ENCODE data around the gene NKX1-1. TPM values are rescaled to one million over a fixed set of nuclear protein-coding genes. Genes with fewer than 3 reads are reported as not detected.

NKX1-1 gene
- total RNA-seq, 1 experiment from 2014 or later = not detected

DNA sequence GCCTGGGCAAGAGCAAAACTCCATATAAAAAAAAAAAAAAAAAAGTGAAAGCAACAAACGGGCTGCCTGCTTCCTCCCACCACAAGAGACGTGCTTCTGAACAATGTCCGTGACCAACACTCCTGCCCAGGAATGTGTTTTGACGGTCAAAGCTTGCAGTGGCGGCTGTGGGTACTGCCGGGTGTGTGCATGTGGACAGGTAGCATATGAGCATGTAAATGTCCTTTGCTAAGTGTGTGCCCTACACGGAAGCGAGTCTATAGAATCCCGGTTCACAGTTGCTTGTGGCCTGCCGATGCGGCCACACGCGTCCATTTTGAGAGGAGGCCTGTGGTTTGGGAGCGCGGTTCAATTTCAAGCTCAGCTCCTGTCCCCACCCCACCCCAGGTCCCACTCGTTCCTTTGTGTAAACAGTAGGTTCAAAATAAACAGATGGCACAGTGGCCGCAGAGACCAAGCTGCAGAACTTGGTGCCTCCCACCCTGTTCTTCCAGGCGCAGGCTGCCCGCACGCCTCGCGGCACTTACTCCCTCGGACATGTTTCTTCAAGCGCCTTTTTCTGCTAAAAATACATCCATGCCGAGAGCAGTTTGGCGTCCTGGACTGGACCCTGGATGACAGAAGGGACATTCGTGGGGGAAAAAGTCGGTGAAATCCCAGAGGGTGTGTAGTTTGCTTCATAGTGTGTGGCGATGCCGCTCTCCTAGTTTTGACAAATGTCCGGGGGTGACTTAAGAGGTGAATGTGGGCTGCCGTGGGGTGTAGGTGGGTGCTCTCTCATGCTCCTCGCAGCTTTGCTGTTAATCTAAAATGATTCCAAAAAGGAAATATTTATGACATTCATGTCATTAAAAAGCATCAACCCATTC, 11.5 kb upstream of the NKX1-1 start (continued):
- TF ChIP-seq, protein P1, sequence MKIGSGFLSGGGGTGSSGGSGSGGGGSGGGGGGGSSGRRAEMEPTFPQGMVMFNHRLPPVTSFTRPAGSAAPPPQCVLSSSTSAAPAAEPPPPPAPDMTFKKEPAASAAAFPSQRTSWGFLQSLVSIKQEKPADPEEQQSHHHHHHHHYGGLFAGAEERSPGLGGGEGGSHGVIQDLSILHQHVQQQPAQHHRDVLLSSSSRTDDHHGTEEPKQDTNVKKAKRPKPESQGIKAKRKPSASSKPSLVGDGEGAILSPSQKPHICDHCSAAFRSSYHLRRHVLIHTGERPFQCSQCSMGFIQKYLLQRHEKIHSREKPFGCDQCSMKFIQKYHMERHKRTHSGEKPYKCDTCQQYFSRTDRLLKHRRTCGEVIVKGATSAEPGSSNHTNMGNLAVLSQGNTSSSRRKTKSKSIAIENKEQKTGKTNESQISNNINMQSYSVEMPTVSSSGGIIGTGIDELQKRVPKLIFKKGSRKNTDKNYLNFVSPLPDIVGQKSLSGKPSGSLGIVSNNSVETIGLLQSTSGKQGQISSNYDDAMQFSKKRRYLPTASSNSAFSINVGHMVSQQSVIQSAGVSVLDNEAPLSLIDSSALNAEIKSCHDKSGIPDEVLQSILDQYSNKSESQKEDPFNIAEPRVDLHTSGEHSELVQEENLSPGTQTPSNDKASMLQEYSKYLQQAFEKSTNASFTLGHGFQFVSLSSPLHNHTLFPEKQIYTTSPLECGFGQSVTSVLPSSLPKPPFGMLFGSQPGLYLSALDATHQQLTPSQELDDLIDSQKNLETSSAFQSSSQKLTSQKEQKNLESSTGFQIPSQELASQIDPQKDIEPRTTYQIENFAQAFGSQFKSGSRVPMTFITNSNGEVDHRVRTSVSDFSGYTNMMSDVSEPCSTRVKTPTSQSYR (CRISPR knock-in tag; IDR thresholded peaks at IDR 0.05) = no peak
- TF ChIP-seq GTF2I (CRISPR knock-in tag; conservative IDR thresholded peaks at IDR 0.05) (no peak), JUN (CRISPR knock-in tag; IDR thresholded peaks at IDR 0.05) (no peak)
- TF ChIP-seq, protein P2, sequence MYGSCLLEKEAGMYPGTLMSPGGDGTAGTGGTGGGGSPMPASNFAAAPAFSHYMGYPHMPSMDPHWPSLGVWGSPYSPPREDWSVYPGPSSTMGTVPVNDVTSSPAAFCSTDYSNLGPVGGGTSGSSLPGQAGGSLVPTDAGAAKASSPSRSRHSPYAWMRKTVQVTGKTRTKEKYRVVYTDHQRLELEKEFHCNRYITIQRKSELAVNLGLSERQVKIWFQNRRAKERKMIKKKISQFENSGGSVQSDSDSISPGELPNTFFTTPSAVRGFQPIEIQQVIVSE (CRISPR knock-in tag; IDR thresholded peaks at IDR 0.05; ENCODE audit: borderline replicate concordance) = no peak
- TF ChIP-seq, protein P3, sequence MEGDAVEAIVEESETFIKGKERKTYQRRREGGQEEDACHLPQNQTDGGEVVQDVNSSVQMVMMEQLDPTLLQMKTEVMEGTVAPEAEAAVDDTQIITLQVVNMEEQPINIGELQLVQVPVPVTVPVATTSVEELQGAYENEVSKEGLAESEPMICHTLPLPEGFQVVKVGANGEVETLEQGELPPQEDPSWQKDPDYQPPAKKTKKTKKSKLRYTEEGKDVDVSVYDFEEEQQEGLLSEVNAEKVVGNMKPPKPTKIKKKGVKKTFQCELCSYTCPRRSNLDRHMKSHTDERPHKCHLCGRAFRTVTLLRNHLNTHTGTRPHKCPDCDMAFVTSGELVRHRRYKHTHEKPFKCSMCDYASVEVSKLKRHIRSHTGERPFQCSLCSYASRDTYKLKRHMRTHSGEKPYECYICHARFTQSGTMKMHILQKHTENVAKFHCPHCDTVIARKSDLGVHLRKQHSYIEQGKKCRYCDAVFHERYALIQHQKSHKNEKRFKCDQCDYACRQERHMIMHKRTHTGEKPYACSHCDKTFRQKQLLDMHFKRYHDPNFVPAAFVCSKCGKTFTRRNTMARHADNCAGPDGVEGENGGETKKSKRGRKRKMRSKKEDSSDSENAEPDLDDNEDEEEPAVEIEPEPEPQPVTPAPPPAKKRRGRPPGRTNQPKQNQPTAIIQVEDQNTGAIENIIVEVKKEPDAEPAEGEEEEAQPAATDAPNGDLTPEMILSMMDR (IDR thresholded peaks at IDR 0.05) = no peak

DNA sequence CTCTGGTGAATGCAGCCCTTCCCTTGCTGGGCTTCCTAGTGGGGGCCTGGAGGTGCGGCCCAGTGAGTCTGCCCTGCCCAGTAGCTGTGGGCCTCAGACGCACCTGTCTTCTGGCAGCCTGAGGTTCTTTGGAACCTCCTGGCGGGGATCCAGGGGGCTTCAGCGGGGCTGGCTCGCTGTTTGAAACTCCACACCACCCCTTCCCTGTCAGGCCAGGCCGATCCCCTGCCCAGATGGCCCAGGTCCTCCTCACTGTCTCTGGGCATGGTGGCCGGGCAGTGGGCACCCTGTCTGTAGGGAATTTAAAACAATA, 10.7 kb upstream of the NKX1-1 start:
- Mint-ChIP-seq H3K27me3 (ENCODE audit: low read depth) (peaks cover 14% of the 10 kb centered on the region), H3K27ac (no peak overlapping the region), H3K4me3 (no peak overlapping the region), H3K36me3 (no peaks in the 10 kb centered on the region), H3K9me3 (no peaks in the 10 kb centered on the region), H3K4me1 (no peaks in the 10 kb centered on the region)
- ATAC-seq = no peak
- ChIA-PET CTCF (interaction anchor here (1.7 to 1.9 kb wide), 2 partner anchors 61 to 212 kb away, joined by 4 to 8 read pairs; no protein-coding TSS in a partner anchor), POLR2A (no interaction called here)
- DNase-seq (ENCODE audit: low spot score) = no peak
- TF ChIP-seq SP1 (CRISPR knock-in tag; conservative IDR thresholded peaks at IDR 0.05) (no peak), ZNF317 (CRISPR knock-in tag; IDR thresholded peaks at IDR 0.05; ENCODE audit: borderline replicate concordance, low read depth) (no peak), GRHL2 (CRISPR knock-in tag; IDR thresholded peaks at IDR 0.05; ENCODE audit: insufficient replicate concordance, severe bottlenecking) (no peak), IRF2 (CRISPR knock-in tag; IDR thresholded peaks at IDR 0.05; ENCODE audit: borderline replicate concordance, low read depth) (no peak)

DNA sequence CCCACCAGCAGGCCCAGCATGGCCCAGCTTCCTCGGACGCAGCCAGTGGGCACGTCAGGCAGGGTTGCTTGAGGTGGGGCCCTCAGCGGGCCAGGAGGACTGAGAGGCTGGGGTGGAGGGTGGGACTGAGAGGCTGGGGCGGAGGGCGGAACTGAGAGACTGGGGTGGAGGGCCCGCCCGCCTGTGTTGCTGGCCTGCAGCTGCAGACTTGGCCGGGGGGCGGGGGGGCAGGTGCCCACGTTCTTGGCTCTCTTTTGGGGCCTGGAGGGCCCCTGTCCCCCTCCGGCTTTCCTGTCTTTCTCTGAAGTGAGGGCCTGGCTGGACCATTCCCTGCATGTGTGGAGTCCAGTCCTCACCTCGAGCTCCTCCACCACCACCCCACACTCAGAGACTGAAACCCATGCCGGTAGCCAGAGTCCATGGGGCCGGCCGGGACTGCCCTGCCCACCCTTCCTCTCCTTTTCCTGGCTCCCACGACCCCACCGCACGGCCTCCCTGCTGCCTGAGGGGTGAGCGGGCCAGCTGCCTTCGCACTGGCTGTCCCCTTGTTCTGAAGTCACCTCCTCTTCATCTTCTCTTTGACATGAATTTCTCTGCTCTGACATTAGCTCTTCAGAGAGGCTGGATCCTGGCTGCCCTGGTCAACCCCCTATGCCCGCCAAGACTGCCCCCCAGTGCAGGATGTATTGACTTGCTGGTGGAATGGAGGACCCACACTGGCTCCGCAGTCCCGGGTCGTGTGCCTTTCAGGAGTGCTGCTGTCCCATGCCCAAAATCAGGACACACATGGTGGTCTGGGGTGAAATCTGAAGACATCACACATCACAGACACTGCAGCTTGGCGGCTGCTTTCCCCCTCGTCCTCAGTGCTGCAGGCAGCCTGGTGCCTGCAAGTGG, 10.1 kb upstream of the NKX1-1 start:
- peaks cover 20% of the 10 kb centered on the region for H3K27me3 Mint-ChIP-seq (ENCODE audit: low read depth)
- no peak overlapping the region for H3K4me3 Mint-ChIP-seq
- H3K27ac Mint-ChIP-seq = no peak overlapping the region
- POLR2A ChIA-PET = no interaction called here
- H3K4me1 Mint-ChIP-seq = no peaks in the 10 kb centered on the region
- ATAC-seq = no peak
- no peak for DNase-seq (ENCODE audit: low spot score)
- CTCF ChIA-PET = interaction anchor here (0.6 to 1.9 kb wide), 3 partner anchors 60 to 213 kb away, joined by 3 to 8 read pairs (median 4); no protein-coding TSS in a partner anchor
- H3K9me3 Mint-ChIP-seq = no peaks in the 10 kb centered on the region
- no peaks in the 10 kb centered on the region for H3K36me3 Mint-ChIP-seq
- TF ChIP-seq, protein P4, sequence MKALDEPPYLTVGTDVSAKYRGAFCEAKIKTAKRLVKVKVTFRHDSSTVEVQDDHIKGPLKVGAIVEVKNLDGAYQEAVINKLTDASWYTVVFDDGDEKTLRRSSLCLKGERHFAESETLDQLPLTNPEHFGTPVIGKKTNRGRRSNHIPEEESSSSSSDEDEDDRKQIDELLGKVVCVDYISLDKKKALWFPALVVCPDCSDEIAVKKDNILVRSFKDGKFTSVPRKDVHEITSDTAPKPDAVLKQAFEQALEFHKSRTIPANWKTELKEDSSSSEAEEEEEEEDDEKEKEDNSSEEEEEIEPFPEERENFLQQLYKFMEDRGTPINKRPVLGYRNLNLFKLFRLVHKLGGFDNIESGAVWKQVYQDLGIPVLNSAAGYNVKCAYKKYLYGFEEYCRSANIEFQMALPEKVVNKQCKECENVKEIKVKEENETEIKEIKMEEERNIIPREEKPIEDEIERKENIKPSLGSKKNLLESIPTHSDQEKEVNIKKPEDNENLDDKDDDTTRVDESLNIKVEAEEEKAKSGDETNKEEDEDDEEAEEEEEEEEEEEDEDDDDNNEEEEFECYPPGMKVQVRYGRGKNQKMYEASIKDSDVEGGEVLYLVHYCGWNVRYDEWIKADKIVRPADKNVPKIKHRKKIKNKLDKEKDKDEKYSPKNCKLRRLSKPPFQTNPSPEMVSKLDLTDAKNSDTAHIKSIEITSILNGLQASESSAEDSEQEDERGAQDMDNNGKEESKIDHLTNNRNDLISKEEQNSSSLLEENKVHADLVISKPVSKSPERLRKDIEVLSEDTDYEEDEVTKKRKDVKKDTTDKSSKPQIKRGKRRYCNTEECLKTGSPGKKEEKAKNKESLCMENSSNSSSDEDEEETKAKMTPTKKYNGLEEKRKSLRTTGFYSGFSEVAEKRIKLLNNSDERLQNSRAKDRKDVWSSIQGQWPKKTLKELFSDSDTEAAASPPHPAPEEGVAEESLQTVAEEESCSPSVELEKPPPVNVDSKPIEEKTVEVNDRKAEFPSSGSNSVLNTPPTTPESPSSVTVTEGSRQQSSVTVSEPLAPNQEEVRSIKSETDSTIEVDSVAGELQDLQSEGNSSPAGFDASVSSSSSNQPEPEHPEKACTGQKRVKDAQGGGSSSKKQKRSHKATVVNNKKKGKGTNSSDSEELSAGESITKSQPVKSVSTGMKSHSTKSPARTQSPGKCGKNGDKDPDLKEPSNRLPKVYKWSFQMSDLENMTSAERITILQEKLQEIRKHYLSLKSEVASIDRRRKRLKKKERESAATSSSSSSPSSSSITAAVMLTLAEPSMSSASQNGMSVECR (CRISPR knock-in tag; IDR thresholded peaks at IDR 0.05; ENCODE audit: borderline replicate concordance) = no peak
- TF ChIP-seq RELA (CRISPR knock-in tag; IDR thresholded peaks at IDR 0.05; ENCODE audit: borderline replicate concordance) (no peak), EMX1 (CRISPR knock-in tag; IDR thresholded peaks at IDR 0.05) (no peak), HMGA2 (CRISPR knock-in tag; IDR thresholded peaks at IDR 0.05) (no peak), NFATC4 (CRISPR knock-in tag; IDR thresholded peaks at IDR 0.05) (no peak), GABPB1 (CRISPR knock-in tag; IDR thresholded peaks at IDR 0.05) (no peak), ZNF263 (CRISPR knock-in tag; IDR thresholded peaks at IDR 0.05; ENCODE audit: low read depth) (no peak)
- TF ChIP-seq, protein P5, sequence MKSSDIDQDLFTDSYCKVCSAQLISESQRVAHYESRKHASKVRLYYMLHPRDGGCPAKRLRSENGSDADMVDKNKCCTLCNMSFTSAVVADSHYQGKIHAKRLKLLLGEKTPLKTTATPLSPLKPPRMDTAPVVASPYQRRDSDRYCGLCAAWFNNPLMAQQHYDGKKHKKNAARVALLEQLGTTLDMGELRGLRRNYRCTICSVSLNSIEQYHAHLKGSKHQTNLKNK (CRISPR knock-in tag; IDR thresholded peaks at IDR 0.05) = no peak
- TF ChIP-seq, protein P1 (CRISPR knock-in tag; IDR thresholded peaks at IDR 0.05) = no peak
